ENCODE data around the gene GDF2.

The GDF2 gene

DNA sequence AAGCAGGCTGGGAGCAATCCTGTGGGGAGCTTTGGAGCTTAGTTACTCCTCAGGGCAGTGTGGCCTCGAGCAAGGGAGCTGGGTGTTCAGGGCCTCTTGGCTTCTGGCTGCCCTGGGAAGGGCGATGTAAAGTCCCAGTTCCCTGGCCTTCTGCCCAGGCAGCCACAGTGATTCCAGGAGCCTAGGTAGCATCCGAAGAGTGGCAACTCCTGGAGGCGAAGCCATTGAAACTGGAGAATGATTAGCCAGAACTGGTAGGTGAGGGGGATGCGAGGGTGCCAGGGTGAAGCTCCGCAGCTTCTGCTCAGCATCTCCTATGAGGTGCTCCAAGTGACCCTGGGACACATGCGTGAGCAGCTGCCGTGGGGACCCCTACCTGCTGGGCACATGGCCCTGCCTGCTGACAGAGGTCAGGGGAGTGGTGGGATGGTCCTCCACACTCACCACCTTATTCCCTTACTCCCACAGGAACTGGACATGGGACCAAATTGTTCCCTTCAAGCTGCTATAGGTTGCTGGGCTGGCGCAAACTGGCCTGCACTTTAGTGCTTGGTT lies 7.8 kb upstream of the GDF2 start:
- no peak for DNase-seq

DNA sequence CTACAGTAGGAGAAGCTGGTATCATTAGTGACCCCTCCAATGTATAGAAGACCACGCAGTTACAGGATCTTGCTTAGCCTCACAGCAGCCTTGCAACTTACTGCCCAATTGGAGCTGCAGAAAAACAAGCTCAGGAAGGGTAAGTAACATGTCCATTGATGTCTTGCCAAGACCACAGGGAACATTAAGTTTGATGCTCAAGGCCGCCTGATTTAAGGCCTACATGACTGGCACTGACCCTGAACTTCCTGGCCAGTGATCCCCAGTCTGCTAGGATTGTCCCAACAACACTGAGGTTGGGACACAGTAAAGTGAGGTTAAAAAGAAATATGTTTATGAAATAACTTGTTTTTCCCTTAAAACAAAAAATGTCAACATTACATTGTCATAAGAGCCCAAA lies 6.8 kb upstream of the GDF2 start:
- DNase-seq, result no peak

DNA sequence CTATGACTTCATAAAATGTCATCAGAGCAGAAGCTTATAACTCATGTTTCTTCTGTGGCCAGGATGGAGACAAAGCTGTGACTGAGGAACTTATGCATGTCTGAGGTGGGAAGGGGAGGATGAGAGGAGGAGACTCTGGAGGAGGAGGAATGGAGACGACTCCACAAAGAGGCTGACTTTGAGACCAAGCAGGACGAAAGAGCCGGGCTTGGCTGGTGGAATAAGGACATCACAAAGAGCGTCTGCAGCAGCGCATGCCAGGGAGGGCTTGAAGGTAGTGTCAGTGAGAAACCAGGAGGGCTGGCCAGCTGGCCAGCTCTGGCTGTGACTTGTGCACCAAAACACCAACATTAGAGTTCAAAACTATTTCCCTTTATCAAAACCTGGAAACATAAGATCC lies 6.1 kb upstream of the GDF2 start:
- DNase-seq, result no peak

DNA sequence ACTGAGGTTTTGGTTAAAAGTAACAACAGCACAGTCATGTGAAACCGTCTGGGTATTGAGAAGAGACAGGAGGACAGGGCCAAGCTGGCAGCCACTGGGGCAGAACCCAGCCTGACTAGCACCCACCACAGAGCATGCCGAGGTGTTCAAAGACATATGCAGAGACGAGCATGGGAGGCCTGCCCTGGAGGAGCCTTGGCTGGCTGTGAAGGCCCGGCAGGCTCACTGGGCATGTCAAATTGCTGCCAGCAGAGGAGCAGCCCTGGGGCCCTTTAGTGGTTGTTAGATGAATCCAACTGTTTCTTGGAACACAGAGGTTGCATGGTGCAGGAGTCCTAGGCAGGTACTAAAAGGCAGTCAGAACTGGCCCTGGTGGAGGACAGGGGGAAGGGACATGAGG lies 5.0 kb upstream of the GDF2 start:
- no peak for DNase-seq

DNA sequence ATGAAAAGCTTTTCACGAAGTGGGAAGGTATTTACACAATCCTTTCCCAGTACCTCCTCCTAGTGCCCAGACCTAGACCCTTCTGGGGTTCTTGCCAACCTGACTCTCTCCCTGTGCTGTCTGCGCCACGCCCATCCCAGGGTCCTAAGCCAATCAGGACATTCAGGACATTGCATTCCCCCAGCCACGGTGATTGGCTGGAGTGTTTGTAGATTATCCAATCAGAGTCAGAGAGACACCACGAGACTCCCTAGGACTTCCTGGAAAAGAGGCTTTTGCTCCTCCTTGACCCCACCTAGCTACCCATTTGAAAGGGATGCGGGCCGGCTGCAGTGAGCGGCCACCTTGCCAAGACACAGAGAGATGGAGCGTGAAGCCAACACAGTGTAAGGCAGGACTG lies 3.5 kb upstream of the GDF2 start:
- no peak for DNase-seq

DNA sequence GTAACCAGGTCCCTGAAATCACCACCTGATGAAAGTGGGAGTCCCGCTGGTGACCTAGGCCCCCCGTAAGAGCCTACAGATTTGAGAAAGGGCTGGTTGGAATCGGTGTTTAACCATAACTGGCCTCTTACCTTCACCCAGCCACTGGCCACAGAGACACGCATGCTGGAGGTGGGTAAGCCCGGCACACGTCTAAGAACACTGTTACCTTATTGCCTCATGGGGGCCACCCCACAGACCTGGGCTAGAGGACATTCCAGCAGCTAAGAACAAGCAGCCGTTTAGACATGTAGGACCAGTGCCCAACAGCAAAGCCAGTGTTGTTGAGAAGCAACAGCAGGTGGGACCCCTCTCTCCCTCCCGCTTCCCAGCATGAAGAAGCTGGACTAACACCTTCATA lies 2.5 kb upstream of the GDF2 start:
- DNase-seq, result no peak

DNA sequence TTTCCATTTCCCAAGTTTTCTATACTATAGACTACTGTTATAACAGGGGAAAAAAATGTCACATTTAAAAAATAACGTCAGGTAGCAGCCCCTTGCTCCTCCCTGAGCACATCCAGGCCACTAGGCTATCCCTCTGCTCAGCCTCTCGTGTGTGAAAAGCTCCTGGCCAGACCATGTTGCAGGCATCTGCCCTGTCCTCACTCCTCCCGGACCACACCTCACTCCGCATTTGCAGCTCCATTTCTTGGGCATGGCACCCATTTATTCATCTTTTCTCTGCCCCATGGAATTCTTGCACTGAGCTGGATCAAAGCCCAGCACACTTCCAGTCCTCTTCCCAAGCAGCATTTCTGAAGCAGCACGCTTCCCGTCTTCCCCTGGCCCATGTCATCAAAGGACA lies 1.4 kb upstream of the GDF2 start:
- no peak for DNase-seq

DNA sequence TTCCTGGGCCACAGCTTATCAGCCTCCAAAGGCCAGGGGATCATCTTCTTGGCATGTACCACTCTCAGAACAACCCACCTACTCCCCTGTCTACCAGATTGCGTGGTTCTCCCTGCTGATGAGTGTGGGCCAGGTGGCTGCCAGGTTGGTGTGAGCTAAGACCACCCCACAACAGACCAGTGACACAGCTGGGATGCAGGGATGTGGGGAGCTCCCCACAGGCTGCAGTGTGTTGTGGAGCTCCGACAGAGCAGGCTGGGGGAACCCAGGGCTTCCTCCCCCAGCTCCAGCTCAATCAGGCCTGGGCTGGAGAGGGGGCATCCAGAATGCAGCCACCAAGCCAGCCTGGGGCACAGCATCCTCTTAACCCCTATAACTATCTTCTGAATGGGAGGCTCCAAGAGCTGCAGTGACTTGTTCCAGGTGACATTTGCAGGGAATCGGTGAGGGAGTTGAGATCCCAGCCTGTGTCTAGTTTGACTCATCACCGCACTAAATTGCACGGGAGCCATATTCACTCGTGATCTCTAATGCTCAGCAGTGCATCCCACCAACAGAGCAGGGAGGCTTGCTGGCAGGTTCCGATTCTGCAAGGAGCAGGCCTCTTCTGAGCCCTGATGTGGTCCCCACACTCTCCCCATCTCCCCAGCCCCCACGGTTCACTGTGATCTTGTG lies 596 bp upstream of the GDF2 start:
- DNase-seq, result no peak

DNA sequence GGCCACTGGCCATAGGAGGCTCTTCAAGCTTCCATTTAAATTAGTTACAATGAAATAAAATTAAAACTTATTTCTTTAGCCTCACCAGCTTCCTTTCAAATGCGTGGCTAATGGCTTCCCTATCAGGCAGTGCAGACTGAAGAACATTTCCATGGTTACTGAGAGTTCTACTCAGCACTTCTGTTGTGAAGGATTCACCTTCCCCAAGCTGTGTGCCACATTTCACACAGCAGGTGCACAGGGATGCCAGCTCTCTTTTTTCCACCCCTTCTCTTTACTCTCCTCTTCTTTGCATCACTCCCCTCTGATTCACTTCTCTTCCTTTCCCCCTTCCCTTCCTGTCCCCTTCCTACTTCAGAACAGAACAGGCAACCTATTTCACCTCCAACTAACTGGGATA lies 833 bp downstream of the GDF2 start:
- no peak for DNase-seq

DNA sequence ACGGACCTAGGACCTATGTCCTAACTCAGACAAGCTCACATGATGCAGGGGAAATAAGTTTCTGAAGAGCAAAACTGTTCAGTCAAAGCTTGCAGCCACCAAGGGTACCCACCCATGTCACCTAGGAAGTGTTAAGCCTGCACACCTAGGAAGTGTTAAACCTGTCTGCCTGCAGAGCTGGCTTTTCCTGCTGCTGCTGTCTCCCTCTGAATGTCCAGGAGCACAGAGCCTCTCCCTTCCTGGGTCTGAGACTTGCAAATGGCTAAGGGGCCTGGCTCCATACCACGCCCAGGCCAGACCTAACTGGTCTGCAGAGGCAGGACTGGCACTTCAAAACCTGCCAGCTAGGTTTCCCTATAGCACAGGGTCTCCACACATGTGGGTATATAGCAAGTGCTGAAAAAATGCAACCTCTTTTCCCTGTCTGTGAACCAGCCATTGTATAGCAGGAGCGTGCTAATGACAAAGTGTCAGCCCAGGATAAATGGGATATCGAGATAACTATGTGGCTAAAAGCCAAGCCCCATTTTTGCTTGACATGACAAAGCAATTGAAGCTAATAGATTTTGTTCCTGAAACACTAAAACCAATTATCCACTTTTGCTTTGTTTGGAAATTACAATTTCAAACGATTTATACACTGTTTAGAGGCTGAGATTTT lies 1.5 kb downstream of the GDF2 start:
- DNase-seq, result no peak

DNA sequence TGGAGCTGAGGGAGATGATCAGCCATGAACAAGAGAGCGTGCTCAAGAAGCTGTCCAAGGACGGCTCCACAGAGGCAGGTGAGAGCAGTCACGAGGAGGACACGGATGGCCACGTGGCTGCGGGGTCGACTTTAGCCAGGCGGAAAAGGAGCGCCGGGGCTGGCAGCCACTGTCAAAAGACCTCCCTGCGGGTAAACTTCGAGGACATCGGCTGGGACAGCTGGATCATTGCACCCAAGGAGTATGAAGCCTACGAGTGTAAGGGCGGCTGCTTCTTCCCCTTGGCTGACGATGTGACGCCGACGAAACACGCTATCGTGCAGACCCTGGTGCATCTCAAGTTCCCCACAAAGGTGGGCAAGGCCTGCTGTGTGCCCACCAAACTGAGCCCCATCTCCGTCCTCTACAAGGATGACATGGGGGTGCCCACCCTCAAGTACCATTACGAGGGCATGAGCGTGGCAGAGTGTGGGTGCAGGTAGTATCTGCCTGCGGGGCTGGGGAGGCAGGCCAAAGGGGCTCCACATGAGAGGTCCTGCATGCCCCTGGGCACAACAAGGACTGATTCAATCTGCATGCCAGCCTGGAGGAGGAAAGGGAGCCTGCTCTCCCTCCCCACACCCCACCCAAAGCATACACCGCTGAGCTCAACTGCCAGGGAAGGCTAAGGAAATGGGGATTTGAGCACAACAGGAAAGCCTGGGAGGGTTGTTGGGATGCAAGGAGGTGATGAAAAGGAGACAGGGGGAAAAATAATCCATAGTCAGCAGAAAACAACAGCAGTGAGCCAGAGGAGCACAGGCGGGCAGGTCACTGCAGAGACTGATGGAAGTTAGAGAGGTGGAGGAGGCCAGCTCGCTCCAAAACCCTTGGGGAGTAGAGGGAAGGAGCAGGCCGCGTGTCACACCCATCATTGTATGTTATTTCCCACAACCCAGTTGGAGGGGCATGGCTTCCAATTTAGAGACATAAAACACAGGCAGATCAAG lies 3.3 kb downstream of the GDF2 start:
- no peak for DNase-seq

DNA sequence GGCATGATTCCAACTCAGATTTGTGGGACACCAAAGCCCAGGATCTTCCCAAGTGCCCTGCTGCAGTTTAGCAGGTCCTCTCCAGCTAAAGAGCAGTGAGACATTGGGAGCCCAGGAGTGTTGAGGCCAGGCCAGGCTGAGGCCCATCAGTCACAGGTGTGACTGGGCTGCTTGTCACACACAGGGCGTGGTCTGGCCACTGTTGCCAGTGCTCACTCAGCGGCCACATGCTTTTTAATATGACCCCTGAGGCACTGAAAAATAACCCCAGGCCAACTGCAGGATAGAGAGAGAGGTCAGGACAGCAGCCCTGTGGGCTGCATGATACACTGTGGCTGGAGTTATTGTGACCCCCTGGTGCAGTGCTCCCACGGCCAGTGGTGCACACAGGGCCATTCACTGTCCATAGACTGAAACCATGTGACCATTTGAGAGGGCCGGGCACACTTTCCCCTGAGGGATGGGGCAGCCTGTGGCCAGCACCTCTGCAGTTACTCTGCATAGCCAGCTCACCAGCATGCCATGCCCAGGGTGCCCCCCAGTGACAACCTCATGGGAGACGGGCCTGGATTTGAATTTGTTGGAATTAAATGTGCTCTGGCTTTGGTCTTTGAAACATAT lies 4.2 kb downstream of the GDF2 start:
- DNase-seq, result no peak

DNA sequence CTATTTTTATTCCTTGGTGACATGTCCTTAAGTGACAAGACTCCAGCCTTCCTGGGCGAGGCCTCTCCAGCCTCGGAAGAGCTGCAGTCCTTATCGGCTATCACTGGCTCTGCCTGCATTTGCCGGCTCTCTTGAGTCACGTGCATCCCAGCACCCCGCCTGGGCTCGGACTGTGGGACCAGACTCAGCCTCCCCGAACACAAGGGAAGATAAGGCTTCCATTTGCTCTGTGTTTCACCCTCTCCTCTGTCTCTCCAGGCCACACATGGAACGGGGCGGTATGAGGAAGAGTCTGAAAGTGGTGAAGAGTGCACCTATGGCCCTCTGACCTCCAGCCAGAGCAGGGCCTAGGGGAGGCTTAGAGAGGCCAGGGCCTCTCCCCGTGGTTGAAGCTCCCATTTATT lies 4.7 kb downstream of the GDF2 start:
- DNase-seq, result no peak

DNA sequence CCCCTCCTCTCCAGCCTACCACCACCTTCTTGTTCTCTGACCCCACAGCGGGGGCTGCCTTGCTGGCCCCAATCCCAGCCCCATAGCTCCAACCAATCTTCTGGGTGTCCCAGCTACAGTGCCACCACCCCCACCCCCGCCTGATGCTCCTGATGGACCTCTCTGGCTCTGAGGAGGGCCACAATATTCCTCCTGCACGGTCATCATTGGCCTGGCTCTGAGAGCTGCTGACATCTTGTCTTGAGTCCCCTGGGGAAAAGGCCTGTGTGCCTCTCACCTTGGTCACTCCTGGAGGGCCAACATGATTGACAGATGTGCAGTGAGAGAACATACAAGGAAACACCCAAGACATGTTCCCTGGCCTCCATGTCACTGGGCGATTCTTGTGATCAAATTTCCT lies 7.6 kb downstream of the GDF2 start:
- DNase-seq, result no peak

DNA sequence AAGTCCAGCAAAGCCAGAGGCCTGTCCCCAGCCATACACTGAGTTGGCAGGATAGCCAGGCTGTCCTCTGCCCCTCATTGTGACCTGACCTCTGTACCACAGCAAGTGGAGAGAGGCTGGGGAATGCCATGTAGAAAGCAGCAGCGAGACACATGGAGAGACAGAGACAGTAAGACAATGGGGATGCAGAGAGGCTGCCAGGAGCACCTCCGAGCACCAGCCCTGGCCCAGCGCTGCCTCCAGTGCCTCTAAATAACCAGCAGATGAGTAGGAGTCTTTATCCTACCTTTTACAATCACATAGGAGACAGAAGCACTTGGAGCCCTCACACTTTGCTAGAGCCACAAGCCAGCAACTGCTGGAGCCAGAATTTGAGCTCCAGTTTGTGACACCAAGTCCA lies 8.1 kb downstream of the GDF2 start:
- no peak for DNase-seq

DNA sequence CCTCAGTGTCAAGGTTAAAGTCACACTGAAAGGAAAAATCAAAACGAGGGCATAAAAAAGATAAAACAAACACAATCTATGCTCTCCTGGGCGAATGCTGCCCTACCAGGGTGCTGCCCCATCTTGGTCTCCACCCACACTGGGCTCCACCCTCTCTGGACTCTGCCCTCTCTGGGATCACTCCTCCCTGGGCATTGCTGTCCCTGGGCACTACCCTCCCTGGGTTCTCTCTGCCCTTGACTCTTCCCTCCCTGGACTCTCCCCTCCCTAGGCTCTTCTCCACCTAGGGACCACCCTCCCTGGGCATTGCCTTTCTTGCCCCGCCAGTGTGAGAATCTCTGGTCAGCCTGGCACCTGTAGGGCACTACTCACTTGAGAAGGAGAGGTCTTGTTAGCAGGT lies 8.6 kb downstream of the GDF2 start:
- no peak for DNase-seq

DNA sequence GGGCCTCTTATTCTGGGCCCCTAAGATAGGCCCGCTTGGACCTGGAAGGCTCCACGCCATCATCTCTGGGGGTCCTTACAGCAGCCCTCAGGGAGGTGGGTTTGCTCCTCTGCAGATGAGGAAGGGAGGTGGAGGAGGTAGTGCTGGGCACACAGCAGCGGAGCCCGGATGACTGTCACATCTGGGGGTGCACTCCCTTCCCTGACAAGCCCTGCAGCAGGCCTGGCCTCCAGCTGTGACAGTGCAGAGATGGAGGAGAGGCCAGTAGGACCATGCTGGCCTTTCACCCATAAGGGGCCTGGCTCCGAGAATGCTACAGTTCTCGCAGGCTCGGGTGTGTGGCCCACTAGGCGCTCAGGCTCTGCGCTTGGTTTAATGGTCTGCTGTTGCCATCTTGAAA lies 9.2 kb downstream of the GDF2 start:
- no peak for DNase-seq

DNA sequence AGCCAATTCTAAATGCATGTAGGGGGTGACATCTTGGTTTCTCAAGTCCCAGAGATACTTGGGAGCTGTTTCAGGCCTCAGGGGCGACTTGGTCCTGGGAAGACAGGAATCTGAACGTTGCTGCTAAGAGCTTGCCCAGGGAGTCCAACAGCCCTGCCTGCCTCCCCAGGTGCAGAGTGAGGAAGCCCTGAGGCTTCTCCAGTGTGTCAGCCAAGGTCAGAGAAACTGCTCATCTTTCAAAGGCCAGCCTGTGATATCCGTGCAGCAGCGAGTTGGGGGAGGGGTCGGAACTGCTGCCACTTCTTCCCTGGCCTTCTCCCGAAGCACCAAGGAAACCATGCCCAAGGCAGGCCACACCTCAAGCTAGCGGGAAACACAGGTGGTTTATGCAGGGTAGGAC lies 9.7 kb downstream of the GDF2 start:
- no peak for DNase-seq

DNA sequence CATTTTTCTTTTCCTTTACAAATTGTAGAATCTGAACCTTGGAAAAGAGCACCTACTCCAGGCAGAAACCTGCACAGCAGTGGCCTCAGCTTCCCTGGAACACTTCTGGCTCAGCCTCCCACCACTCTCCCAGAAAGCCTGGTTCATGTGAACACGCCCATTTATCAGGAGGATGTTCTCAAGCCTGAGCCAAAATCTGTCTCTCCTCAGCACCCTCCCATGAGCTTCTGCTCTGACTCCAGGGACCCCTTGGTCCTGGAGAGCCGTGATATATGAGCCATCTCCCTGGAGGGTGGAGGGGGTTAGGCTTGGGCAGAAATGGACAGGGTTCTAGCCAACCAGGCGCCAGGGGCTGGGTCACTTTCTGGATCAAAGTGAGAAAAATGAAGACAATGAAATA lies 10.1 kb downstream of the GDF2 start:
- DNase-seq, result no peak

DNA sequence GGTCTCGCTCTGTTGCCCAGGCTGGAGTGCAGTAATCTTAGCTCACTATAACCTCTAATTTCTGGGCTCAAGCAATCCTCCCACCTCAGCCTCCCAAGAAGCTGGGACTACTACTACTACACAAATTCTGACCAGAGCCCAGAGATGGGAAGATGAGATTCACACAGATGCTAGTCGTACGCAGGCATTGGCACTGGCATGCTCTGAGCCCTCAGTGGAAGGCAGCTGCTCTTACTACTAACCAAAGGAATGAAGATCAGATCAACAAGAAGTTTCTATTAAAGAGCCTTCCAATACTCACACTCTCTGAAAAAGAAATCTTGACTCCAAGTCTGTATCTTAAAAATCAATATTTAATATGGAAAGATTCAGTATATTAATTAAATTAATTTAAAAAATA lies 10.7 kb downstream of the GDF2 start:
- no peak for DNase-seq

DNA sequence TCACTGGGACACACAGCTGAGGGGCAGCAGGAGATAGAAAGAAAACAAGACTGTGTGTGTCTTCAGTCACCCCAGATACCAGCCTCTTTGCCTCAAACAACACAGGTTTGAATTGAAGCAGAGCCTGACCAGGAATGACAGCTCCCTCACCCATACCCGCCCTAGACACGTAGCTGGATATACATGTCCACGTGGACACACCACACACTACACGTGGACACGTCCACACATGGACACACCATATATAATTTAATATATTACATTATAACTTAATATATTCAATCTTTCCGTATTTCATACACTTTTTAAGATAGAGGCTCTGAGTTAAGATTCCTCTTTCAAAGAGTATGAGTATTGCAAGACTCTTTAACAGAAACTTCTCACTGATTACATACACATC lies 11.3 kb downstream of the GDF2 start:
- DNase-seq, result no peak

DNA sequence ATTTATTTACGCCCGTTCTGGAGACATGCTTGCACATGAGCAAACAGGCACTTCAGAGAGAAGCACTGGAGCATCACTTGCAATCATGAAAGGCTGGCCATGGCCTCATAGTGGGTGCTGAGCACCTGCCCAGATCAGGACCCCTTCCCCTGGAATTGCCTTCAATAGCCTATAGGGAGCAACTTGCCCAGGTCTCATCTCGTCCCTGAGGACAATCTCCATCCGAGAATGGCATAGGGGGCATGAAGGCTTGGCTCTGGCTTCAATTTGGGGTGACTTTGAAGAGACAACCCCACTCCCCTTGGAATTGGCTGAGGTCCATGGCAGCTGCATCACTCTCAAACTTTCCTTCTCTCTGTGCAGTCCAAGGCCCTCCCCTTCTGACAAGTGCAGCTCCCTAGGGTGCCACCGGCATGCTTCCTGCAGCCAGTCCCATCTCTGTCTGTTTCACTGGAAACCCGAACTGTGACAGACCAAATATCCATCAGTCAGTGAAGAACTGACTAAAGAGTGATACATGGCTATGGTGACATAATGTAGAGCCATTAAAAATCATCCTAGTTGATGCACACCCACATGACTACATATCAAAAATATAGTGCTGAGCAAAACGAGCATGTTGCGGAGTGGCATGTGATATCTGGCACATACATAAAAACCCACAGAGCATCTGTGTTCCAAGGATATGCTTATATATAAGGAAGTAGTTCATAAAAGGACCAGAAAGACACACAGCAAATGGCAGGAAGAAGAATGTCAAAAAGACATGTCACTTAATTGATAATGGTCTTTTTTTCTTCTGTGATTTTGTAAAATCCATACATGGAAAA lies 12.4 kb downstream of the GDF2 start:
- no peak for DNase-seq

All from stimulated activated CD4-positive, alpha-beta T cell treated with anti-CD3 and anti-CD28 coated beads, Interleukin-4, amount 100 ng/mL, for 4 hours (primary cell).